Anterior cingulate cortex (tissue), 58 donors: ENCODE measurements around the gene POU2AF2.

Experiments used
- DNase-seq, 58 donors: peaks; one replicate each; lab custom pipeline; 2025; lab: John Stamatoyannopoulos, UW

The POU2AF2 gene

GRCh38 chr11:111327908-111328624 lies 82.5 kb downstream of the POU2AF2 start:
- DNase-seq = peak in 16 of 58 donors; percentile 6 to 45 (median 22)

GRCh38 chr11:111329306-111330204 lies 84.0 kb downstream of the POU2AF2 start:
- DNase-seq = peak in 40 of 58 donors; percentile 13 to 82 (median 40)

- no peak for DNase-seq
Measured at GRCh38 chr11:111330234-111330893, 84.8 kb downstream of the POU2AF2 start.

GRCh38 chr11:111331711-111332479 lies 86.4 kb downstream of the POU2AF2 start:
- no peak for DNase-seq

GRCh38 chr11:111334532-111335502 lies 89.3 kb downstream of the POU2AF2 start:
- no peak for DNase-seq

GRCh38 chr11:111335549-111335948 lies 90.0 kb downstream of the POU2AF2 start:
- no peak for DNase-seq
